Bronchial epithelial cell (primary cell): ENCODE results near the gene UNC93A. TPM values are rescaled to one million over a fixed set of nuclear protein-coding genes. Genes with fewer than 3 reads are reported as not detected.
"Not testable (repeated sequence)": the region's sequence is repeated elsewhere in the genome, so short reads cannot be mapped to it uniquely, and the experiment has no call there.

Experiments used
- DNase-seq: peaks from one replicate; pipeline ENCODE4 v3.0.0-alpha.2; 2010; ENCODE audit warnings: low read depth
- FAIRE-seq: peaks from 2 replicates; lab custom pipeline; 2011; peaks lifted over from hg19 to GRCh38; lab: Jason Lieb, UNC
- H3K27me3 ChIP-seq: 2 replicates; pipeline ENCODE4 v1.5.1; 2011; ENCODE audit warnings: low read length; ENCODE audit not compliant: control insufficient read depth, insufficient read depth
- H3K36me3 ChIP-seq: 2 replicates; pipeline ENCODE4 v1.5.1; 2011; ENCODE audit warnings: low read length; ENCODE audit not compliant: control insufficient read depth, insufficient read depth
- H3K4me3 ChIP-seq: 2 replicates; pipeline ENCODE4 v1.5.1; 2011; ENCODE audit warnings: mild to moderate bottlenecking, low read depth, low read length, control low read depth
- CTCF ChIP-seq: IDR thresholded peaks from 2 replicates; pipeline ENCODE4 v1.5.1; 2011; ENCODE audit warnings: mild to moderate bottlenecking, moderate library complexity, low read length, control low read depth, inconsistent platforms; ENCODE audit not compliant: insufficient read depth, severe bottlenecking
- total RNA-seq: library from RNA; depleted of rRNA; stranded (reverse); fragments of >200 nt; gene quantifications from 2 replicates; pipeline ENCODE4 v1.2.1, GENCODE V29; 2014

The UNC93A gene
- total RNA-seq: not detected in 2 replicates

GRCh38 chr6:167290786-167291622 is at the start of gene UNC93A:
TSS of gene UNC93A (plus strand) at chr6:167291315. CDS start at chr6:167291490, 175 bp downstream.
- Histone ChIP-seq H3K4me3 (no peak within 1 kb of the TSS), H3K36me3 (no peaks in the 10 kb centered on the region), H3K27me3 (no peaks in the 10 kb centered on the region)
- no peak for FAIRE-seq
- TF ChIP-seq CTCF: no peak
- no peak for DNase-seq

GRCh38 chr6:167241321-167242134 is 49.6 kb upstream of the UNC93A start:
- peak; percentile 72 for FAIRE-seq
- not testable (repeated sequence) for H3K4me3 ChIP-seq

GRCh38 chr6:167242135-167242506 is 49.0 kb upstream of the UNC93A start:
- not testable (repeated sequence) for H3K27me3 ChIP-seq, FAIRE-seq, H3K36me3 ChIP-seq, H3K4me3 ChIP-seq, DNase-seq

More at GRCh38 chr6:167241321-167242134, 49.6 kb upstream of the UNC93A start:
- H3K36me3 ChIP-seq, DNase-seq, H3K27me3 ChIP-seq: not testable (repeated sequence)

GRCh38 chr6:167242511-167243051 is 48.5 kb upstream of the UNC93A start:
- DNase-seq, H3K36me3 ChIP-seq, FAIRE-seq, H3K4me3 ChIP-seq, H3K27me3 ChIP-seq: not testable (repeated sequence)

GRCh38 chr6:167244064-167244960 is 46.8 kb upstream of the UNC93A start:
- FAIRE-seq (no peak), DNase-seq (no peak)
- H3K27me3 ChIP-seq: no peaks in the 10 kb centered on the region

GRCh38 chr6:167244991-167245390 is 46.1 kb upstream of the UNC93A start:
- Histone ChIP-seq H3K4me3 (no peak overlapping the region), H3K36me3 (no peaks in the 10 kb centered on the region), H3K27me3 (no peaks in the 10 kb centered on the region)
- no peak for TF ChIP-seq CTCF
- no peak for DNase-seq
- FAIRE-seq: no peak

More at GRCh38 chr6:167244064-167244960, 46.8 kb upstream of the UNC93A start:
- Histone ChIP-seq H3K4me3 (no peak overlapping the region), H3K36me3 (no peaks in the 10 kb centered on the region)
- no peak for TF ChIP-seq CTCF
